ENCODE results near the gene VPS37B.
A peak's percentile ranks its signal among the peaks of the same experiment; 100 is the strongest.
"Not testable (repeated sequence)": the region's sequence is repeated elsewhere in the genome, so short reads cannot be mapped to it uniquely, and the experiment has no call there.

The VPS37B gene

DNA sequence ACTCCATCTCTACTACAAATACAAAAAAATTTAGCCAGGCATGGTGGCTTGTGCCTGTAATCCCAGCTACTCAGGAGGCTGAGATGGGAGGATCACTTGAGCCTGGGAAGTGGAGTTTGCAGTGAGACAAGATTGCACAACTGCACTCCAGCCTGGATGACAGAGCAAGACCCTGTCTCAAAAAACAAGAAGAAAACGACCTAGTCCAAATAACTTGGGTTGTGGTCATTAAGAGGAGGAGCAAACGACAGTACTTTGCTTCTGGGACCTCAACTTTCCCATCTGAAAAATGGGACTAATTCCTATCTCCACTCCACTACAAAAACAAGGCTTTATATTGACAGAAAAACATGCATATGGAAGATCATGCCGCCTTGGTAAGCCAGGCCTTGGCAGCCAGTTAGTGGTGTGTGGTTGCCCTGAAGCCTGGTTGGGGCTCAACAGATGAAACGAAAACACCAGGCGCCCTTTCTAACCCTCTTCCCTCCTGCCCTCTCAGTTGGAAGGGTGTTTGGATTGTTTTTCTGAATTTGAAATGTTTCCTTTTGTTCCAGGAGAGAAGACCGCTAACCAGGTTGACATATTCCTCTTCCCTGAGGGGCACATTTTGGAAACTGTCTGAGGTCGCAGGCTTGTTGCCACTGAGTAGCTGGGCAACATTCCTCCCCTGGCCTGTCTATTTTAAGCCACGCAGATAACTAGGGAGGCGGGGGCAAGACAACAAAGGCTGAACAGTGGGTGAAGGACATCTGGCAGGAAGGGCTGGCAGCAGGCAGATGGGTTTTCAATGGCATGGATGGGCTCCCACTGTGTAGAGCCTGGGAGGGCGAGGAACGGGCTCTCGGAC lies 13.7 kb upstream of the VPS37B start:
- TF ChIP-seq, protein P1, sequence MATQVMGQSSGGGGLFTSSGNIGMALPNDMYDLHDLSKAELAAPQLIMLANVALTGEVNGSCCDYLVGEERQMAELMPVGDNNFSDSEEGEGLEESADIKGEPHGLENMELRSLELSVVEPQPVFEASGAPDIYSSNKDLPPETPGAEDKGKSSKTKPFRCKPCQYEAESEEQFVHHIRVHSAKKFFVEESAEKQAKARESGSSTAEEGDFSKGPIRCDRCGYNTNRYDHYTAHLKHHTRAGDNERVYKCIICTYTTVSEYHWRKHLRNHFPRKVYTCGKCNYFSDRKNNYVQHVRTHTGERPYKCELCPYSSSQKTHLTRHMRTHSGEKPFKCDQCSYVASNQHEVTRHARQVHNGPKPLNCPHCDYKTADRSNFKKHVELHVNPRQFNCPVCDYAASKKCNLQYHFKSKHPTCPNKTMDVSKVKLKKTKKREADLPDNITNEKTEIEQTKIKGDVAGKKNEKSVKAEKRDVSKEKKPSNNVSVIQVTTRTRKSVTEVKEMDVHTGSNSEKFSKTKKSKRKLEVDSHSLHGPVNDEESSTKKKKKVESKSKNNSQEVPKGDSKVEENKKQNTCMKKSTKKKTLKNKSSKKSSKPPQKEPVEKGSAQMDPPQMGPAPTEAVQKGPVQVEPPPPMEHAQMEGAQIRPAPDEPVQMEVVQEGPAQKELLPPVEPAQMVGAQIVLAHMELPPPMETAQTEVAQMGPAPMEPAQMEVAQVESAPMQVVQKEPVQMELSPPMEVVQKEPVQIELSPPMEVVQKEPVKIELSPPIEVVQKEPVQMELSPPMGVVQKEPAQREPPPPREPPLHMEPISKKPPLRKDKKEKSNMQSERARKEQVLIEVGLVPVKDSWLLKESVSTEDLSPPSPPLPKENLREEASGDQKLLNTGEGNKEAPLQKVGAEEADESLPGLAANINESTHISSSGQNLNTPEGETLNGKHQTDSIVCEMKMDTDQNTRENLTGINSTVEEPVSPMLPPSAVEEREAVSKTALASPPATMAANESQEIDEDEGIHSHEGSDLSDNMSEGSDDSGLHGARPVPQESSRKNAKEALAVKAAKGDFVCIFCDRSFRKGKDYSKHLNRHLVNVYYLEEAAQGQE (IDR thresholded peaks at IDR 0.05; ENCODE audit: insufficient replicate concordance, low read depth) = no peak
- no peak for TF ChIP-seq SPI1 (IDR thresholded peaks at IDR 0.05; ENCODE audit: borderline replicate concordance, low read depth)
- TF ChIP-seq, protein P2, sequence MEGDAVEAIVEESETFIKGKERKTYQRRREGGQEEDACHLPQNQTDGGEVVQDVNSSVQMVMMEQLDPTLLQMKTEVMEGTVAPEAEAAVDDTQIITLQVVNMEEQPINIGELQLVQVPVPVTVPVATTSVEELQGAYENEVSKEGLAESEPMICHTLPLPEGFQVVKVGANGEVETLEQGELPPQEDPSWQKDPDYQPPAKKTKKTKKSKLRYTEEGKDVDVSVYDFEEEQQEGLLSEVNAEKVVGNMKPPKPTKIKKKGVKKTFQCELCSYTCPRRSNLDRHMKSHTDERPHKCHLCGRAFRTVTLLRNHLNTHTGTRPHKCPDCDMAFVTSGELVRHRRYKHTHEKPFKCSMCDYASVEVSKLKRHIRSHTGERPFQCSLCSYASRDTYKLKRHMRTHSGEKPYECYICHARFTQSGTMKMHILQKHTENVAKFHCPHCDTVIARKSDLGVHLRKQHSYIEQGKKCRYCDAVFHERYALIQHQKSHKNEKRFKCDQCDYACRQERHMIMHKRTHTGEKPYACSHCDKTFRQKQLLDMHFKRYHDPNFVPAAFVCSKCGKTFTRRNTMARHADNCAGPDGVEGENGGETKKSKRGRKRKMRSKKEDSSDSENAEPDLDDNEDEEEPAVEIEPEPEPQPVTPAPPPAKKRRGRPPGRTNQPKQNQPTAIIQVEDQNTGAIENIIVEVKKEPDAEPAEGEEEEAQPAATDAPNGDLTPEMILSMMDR (IDR thresholded peaks at IDR 0.05; ENCODE audit: insufficient read depth, low read length) = no peak
- TF ChIP-seq POLR2AphosphoS5 (IDR thresholded peaks at IDR 0.05; ENCODE audit: low read depth) = no peak
- H3K27me3 ChIP-seq (ENCODE audit: insufficient read depth, poor library complexity, severe bottlenecking) = no peaks in the 10 kb centered on the region
- H3K27ac ChIP-seq (replicated peaks) = no peak overlapping the region
- no peak for DNase-seq (ENCODE audit: low read depth in 1 of 2, low spot score in 1 of 2)
- no peak overlapping the region for H3K4me3 ChIP-seq (replicated peaks; ENCODE audit: insufficient read depth, low read length)

DNA sequence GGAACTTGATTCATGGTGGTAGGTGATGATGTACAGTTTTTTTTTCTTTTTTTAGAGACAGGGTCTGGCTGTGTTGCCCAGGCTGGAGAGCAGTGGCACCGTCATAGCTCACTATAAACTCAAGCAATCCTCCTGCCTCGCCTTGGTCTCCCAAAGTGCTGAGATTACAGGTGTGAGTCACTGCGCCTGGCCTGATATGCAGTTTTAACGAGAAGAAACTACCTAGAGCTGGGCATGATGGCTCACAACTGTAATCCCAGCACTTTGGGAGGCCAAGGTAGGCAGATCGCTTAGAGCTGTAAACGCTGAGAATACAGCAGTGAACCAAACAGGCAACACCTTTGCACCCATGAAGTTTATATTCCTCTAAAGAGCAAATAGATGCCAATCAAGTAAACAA lies 13.0 kb upstream of the VPS37B start:
- Histone ChIP-seq H3K27ac (replicated peaks) (no peak overlapping the region), H3K27me3 (ENCODE audit: insufficient read depth, poor library complexity, severe bottlenecking) (no peaks in the 10 kb centered on the region), H3K4me3 (replicated peaks; ENCODE audit: insufficient read depth, low read length) (no peak overlapping the region)
- DNase-seq (ENCODE audit: low read depth in 1 of 2, low spot score in 1 of 2) = no peak
- no peak for TF ChIP-seq SPI1 (IDR thresholded peaks at IDR 0.05; ENCODE audit: borderline replicate concordance, low read depth)
- no peak for TF ChIP-seq GABPA (IDR thresholded peaks at IDR 0.05; ENCODE audit: low read depth)
- TF ChIP-seq, protein P1 (IDR thresholded peaks at IDR 0.05; ENCODE audit: insufficient replicate concordance, low read depth) = no peak
- TF ChIP-seq POLR2AphosphoS5 (IDR thresholded peaks at IDR 0.05; ENCODE audit: low read depth) = no peak
- TF ChIP-seq, protein P2 (IDR thresholded peaks at IDR 0.05; ENCODE audit: insufficient read depth, low read length) = no peak

DNA sequence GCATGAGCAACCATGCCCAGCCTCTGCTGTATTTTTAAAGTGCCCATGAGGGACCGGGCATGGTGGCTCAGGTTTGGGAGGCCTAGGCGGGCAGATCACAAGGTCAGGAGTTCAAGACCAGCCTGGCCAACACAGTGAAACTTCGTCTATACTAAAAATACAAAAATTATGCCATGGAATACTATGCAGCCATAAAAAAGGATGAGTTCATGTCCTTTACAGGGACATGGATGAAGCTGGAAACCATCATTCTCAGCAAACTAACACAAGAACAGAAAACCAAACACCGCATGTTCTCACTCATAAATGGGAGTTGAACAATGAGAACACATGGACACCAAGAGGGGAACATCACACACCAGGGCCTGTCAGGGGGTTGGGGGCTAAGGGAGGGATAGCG lies 9.3 kb upstream of the VPS37B start:
- peak overlapping the region; percentile 33; the same call in 1 of the 2 replicates for H3K27ac ChIP-seq (replicated peaks)
- H3K27me3 ChIP-seq (ENCODE audit: insufficient read depth, poor library complexity, severe bottlenecking); H3K4me3 ChIP-seq (replicated peaks; ENCODE audit: insufficient read depth, low read length); DNase-seq (ENCODE audit: low read depth in 1 of 2, low spot score in 1 of 2): not testable (repeated sequence)

DNA sequence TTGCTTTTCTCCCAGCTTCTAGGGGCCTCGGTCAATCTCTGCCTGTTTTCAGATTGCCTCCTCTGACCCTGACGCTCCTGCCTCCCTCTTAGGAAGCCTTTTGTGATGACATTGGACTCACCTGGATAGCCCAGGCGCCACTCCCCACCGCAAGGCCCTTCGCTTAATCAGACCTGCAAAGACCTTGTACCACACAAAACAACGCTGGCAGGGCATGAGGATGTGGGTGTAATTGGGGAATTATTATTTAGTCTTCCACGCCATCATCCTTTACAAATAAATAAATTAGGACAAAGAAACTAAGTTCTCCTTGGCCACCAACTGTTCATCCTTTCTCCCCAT lies 7.7 kb upstream of the VPS37B start:
- DNase-seq (ENCODE audit: low read depth in 1 of 2, low spot score in 1 of 2) = no peak
- Histone ChIP-seq H3K27ac (replicated peaks) (no peak overlapping the region), H3K27me3 (ENCODE audit: insufficient read depth, poor library complexity, severe bottlenecking) (no peaks in the 10 kb centered on the region), H3K4me3 (replicated peaks; ENCODE audit: insufficient read depth, low read length) (no peak overlapping the region)
- TF ChIP-seq, protein P2 (IDR thresholded peaks at IDR 0.05; ENCODE audit: insufficient read depth, low read length) = no peak
- TF ChIP-seq POLR2AphosphoS5 (IDR thresholded peaks at IDR 0.05; ENCODE audit: low read depth) (no peak), SPI1 (IDR thresholded peaks at IDR 0.05; ENCODE audit: borderline replicate concordance, low read depth) (no peak), GABPA (IDR thresholded peaks at IDR 0.05; ENCODE audit: low read depth) (no peak)
- TF ChIP-seq, protein P1 (IDR thresholded peaks at IDR 0.05; ENCODE audit: insufficient replicate concordance, low read depth) = no peak
